KBM-7 (cell line): ENCODE results near the gene RDH13.

ENCODE experiments used
- DNase-seq: peaks from one replicate; pipeline ENCODE4 v3.0.0-alpha.2; 2015
- in situ Hi-C: fragments of 300-500 bp; cut with MboI; formaldehyde crosslinking; loops from 2 replicates; pipeline ENCODE4 v1.14.3; 2020; ENCODE audit warnings: low sequenced_read_pairs, low pct_unique_long_range_greater_than_20kb, mixed read lengths

Gene RDH13

GRCh38 chr19:55094456-55095259 is 31.7 kb upstream of the RDH13 start:
- DNase-seq: no peak
- in situ Hi-C loops: no loop called here

DNA sequence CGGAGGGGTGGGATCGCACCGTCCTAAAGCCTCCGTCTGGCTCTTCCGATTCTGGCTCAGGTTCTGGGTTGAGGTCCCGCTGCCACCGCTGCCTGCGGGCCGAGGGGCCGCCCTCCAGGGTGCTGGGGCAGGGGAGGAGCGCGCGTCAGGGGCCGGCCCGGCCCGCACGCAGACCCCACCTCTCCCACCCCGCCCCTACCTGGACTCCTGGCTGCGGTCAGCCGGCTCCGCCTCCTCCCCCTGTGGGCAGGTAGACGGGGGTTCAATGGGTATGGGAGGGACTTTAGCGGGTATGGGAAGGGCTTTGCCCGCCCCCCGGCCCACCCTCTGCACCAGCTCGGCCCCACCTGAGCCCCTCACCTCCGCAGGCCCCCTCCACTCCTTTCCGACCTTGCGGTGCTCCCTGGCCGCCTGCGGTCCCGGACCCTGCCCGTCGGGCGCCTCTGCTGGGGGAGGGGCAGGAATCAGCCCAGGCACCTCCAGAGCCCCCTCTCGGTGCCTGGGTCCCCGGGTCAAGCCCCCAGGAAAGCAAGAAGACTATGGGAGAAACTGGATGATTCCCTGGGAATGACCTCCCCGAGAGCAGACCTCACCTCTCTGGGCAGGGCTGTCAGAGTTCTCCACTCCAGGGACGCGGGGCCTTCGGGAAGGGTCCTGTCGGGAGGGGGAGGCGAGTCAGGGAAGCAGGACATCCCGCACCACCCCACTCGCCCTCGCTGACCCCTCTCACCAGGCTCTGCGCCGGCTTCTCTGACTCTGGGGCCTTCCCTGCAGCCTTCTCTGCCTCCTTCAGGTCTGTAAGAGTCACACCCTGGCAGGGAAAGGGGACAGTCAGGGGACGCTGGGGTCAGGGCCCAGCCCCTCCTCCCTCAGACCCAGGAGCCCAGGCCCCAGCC is 29.7 kb upstream of the RDH13 start:
- in situ Hi-C loops: no loop called here
- no peak for DNase-seq

GRCh38 chr19:55091955-55092354 is 29.0 kb upstream of the RDH13 start:
- in situ Hi-C loops: no loop called here
- no peak for DNase-seq

DNA sequence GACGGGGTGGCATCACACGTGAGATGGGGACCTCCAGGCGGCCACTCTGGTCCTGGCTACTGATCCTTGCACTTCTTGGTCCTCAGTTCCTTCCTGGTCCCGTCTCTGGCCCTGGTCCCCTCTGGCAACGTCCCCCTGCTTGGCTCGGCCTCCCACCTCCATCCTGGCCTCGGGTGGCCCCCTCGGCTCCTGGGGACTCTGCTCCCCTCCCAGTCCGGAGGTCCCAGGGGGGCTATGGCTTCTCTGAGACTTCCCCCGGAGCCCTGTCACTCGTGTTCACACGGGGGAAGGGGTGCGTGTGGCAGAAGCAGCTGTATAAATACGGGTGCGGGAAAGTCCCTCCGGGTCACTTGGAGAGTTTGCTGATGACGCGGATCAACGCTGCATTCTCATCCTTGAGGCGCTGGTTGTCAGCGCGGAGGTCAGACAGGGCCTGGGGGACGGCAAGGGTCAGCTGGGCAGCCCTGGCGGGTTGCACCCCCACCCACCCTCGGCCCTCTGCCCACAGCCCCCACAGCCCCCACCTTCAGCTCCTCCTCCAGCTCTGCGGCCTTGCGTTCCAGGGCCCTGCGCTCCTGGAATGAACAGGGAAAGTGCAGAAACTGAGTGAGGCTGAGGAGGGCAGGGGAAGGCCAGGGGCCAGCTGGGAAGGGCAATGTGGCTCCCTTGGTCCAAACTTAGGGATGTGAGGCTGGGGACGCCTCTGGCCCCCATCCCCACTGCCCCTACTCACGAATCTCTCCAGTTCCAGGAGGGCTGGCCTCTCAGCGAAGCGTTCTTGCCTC is 28.4 kb upstream of the RDH13 start:
- DNase-seq: no peak

GRCh38 chr19:55090564-55090963 is 27.6 kb upstream of the RDH13 start:
- in situ Hi-C loops: no loop called here
- no peak for DNase-seq

More for the DNA sequence above, 28.4 kb upstream of the RDH13 start:
- in situ Hi-C loops: no loop called here

DNA sequence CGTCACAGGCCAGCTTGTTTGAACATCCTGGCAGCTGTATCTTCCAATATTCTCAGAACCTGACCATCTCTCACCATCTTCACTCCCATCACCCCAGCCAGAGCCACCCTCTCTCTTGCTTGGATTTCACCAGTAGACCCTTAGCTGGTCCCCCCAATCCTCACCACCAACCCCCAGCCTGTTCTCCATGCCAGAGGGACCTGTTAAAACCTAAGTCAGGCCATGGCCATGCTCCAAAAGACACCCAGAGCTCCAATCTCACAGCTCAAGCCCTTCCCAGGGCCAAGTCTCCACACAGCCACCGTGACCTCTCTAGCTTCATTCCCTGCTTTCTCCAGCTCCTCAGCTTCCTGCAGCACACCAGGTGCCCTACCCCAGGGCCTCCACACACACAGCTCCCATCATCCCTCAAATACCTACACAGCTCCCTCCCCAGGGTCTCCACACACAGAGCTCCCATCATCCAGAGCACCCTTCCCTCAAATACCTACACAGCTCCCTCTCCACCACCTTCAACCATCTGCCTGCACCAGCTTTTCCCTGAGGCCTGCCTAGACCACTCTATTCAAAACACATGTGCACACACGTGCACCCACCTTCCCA is 26.5 kb upstream of the RDH13 start:
- DNase-seq: no peak
- in situ Hi-C loops: no loop called here

- peak; percentile 57 for DNase-seq
- in situ Hi-C loops: no loop called here
These were observed 25.8 kb upstream of the RDH13 start for GRCh38 chr19:55088543-55089341.

- DNase-seq: no peak
- in situ Hi-C loops: no loop called here
These were observed 25.1 kb upstream of the RDH13 start for GRCh38 chr19:55088021-55088451.

GRCh38 chr19:55087542-55087901 is 24.6 kb upstream of the RDH13 start:
- DNase-seq: no peak
- in situ Hi-C loops: no loop called here

DNA sequence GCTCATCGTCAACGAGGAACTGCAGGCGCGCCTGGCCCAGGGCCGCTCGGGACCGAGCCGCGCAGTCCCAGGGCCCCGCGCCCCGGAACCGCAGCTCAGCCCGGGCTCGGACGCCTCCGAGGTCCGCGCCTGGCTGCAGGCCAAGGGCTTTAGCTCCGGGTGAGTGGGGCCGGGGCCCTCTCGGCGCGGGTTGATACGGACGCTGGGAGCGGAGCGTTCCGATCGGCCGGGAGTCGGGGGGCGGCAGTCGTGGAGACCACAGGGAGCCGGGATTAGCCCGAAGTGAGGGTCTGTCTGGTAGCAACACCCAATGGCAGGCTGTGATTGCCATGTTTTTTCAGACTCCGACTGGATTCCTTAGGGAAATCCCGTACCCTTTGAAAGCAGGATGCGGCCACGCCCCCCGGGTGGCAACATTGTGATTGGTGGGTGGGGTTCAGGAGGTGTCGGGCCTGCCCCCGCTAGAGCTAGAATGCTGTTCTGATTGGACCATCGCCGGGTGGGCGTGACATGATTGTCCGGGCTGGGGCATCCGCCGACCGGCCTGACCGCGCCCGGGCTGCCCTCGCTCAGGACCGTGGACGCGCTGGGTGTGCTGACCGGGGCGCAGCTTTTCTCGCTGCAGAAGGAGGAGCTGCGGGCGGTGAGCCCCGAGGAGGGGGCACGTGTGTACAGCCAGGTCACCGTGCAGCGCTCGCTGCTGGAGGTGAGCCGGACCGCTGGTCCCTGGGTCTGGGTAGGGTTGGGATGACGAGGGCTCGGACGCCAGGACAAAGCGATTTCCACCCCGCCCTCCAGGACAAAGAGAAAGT is 24.0 kb upstream of the RDH13 start:
- DNase-seq: no peak

GRCh38 chr19:55085923-55086715 is 23.2 kb upstream of the RDH13 start:
- in situ Hi-C loops: no loop called here
- DNase-seq: no peak

More for the DNA sequence above, 24.0 kb upstream of the RDH13 start:
- in situ Hi-C loops: no loop called here

GRCh38 chr19:55084416-55084815 is 21.5 kb upstream of the RDH13 start:
- DNase-seq: no peak
- in situ Hi-C loops: no loop called here

DNA sequence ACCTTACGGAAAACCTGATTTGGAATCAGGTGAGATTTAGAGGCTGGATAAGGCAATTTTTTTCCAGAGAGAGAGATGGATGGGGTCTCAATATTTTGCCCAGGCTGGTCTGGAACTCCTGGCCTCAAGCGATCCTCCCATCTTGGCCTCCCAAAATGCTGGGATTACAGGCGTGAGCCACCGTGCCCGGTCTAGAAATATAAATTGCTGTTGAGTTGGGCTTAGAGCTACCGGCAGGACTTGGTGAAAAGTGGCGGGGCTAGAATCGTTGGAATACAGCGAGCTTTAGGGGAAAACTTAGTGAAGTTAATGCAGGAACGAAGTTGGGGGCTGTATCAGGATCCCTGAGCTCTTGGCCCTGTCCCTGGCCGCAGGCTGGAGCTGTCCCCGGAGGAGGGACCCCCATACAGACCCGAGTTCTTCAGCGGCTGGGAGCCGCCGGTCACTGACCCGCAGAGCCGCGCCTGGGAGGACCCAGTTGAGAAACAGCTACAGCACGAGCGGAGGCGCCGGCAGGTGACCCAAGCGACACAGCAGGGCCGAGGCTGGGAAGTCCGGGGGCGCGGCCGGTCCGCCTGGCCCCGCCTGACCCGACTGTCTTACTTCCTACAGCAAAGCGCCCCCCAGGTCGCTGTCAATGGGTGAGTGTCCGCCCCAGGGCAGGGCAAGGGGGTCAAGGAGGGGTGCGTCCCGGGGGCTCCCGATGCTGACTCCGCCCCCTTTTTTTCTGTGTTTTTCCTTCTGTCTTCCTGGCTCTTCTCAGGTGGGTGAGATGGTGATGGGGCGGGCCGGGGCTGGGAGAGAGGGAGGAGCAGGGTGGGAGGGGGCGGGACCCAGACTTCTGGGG is 20.3 kb upstream of the RDH13 start:
- in situ Hi-C loops: no loop called here
- no peak for DNase-seq

GRCh38 chr19:55082020-55082851 is 19.3 kb upstream of the RDH13 start:
- in situ Hi-C loops: no loop called here
- no peak for DNase-seq

GRCh38 chr19:55081770-55082019 is 18.7 kb upstream of the RDH13 start:
- DNase-seq: no peak

More at GRCh38 chr19:55081770-55082019, 18.7 kb upstream of the RDH13 start:
- in situ Hi-C loops: no loop called here
